Ascending aorta (tissue), 2 donors: ENCODE measurements around the gene MICB. TPM values are rescaled to one million over a fixed set of nuclear protein-coding genes. Genes with fewer than 3 reads are reported as not detected.
"Not testable (repeated sequence)": the region's sequence is repeated elsewhere in the genome, so short reads cannot be mapped to it uniquely, and the experiment has no call there.

Experiments used
- DNase-seq, 2 donors: peaks; one replicate each; pipeline ENCODE4 v3.0.0-alpha.2; 2019; ENCODE audit warnings: low spot score in 2 of 2
- H3K27ac ChIP-seq, 2 donors: fragments of 200-600 bp; sonication (generic); one replicate each; pipeline ENCODE4 v1.5.1; 2016 to 2017; ENCODE audit warnings: mild to moderate bottlenecking in 1 of 2
- H3K27me3 ChIP-seq: fragments of 200-600 bp; sonication (generic); one replicate; pipeline ENCODE4 v1.5.1; 2017
- H3K36me3 ChIP-seq, 2 donors: fragments of 200-600 bp; sonication (generic); one replicate each; pipeline ENCODE4 v1.5.1; 2016
- H3K4me1 ChIP-seq, 2 donors: fragments of 200-600 bp; sonication (generic); one replicate each; pipeline ENCODE4 v1.5.1; 2016 to 2017; ENCODE audit warnings: mild to moderate bottlenecking in 1 of 2
- H3K4me3 ChIP-seq, 2 donors: fragments of 200-600 bp; sonication (generic); one replicate each; pipeline ENCODE4 v1.5.1; 2016 to 2017; ENCODE audit warnings: mild to moderate bottlenecking in 1 of 2
- H3K9me3 ChIP-seq, 2 donors: fragments of 200-600 bp; sonication (generic); one replicate each; pipeline ENCODE4 v1.5.1; 2016
- CTCF ChIP-seq, 3 experiments: fragments of 200-600 bp in 2 of 3; fragments of 450-650 bp in 1 of 3; sonication (generic) in 2 of 3; IDR thresholded peaks; one replicate each; pipeline ENCODE4 v1.5.1; 2016 to 2019; ENCODE audit warnings: antibody characterized with exemption in 3 of 3, mild to moderate bottlenecking in 1 of 3, moderate library complexity in 1 of 3
- intact Hi-C: fragments of 100-400 bp; cut with DNase I; formaldehyde crosslinking; loops from one replicate; pipeline ENCODE4 v1.15.1; 2023
- total RNA-seq: library from RNA; depleted of rRNA; stranded (reverse); fragments of >200 nt; gene quantifications from one replicate; pipeline ENCODE4 v1.1.0, GENCODE V29; 2016

Gene MICB
- total RNA-seq, 1 donor from 2014 or later = 0.11 TPM

DNA sequence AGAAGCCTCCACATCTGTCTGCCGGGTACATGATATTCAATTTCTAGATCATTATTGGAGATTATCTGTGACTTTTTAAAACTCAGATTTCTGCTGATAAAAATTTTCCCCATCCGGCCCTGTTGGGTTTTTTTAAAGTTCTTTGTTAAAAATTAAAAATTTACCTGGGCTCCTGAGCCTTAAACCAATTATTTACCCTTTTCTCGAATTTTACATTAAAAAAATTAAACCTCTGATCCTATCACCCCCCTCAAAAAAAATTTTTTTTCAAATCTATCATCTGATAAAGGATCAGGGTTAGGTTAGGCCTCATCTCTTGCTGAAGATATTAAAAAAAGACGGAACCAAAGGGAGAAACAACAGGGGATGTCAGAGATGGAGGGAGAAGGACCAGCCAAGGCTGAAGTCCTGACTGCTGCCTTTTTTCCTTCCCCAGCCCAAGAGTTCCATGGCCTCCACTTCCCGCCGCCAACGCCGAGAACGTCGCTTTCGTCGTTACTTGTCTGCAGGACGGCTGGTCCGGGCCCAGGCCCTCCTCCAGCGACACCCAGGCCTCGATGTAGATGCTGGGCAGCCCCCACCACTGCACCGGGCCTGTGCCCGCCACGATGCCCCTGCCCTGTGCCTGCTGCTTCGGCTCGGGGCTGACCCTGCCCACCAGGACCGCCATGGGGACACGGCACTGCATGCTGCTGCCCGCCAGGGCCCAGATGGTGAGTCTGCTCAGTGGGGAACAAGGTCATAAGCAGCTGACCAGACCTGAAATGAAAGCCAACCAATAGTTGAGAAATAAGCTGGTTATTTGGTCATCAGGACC is 50.0 kb downstream of the MICB start:
- H3K4me3 ChIP-seq = peak overlapping the region; percentile 58 to 67
- intact Hi-C loops = loop anchor here (1.0 to 10.0 kb wide), 7 partner anchors 72 to 1867 kb away; partner anchors contain the start of genes AGER, BAG6, CUTA and MRPS18B
- no peaks in the 10 kb centered on the region for H3K27me3 ChIP-seq
- no peak for TF ChIP-seq CTCF (IDR thresholded peaks at IDR 0.05)
- no peak for DNase-seq
- peaks cover 0 to 24% of the 10 kb centered on the region in 2 donors for H3K36me3 ChIP-seq
- H3K4me1 ChIP-seq = peaks cover 6 to 9% of the 10 kb centered on the region in 2 donors
- no peaks in the 10 kb centered on the region for H3K9me3 ChIP-seq
- H3K27ac ChIP-seq = peak overlapping the region; percentile 72 to 84

DNA sequence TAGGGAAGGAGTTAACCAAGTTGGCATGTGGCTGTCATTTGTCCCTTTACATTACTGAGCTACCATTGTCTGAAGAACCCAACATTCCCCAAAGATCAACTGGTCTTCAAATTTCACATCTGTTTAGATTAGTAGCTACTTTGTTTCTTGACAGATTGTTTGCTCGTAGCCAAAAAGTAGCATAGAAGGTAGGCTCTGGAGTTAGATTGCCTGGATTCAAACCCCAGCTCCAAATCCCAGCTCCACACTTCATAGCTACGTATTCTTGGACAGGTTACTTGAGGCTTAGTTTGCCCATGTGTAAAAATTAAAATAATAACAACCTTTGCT is 50.6 kb downstream of the MICB start:
- no peaks in the 10 kb centered on the region for H3K9me3 ChIP-seq
- intact Hi-C loops = loop anchor here (5.0 to 10.0 kb wide), 5 partner anchors 184 to 1866 kb away; partner anchors contain the start of genes AGER, CUTA, MRPS18B and PHF1
- peak overlapping the region; percentile 72 to 84 for H3K27ac ChIP-seq
- peak overlapping the region; percentile 58 to 67 for H3K4me3 ChIP-seq
- TF ChIP-seq CTCF (IDR thresholded peaks at IDR 0.05) = no peak
- peaks cover 0 to 24% of the 10 kb centered on the region in 2 donors for H3K36me3 ChIP-seq
- no peaks in the 10 kb centered on the region for H3K27me3 ChIP-seq
- H3K4me1 ChIP-seq = peaks cover 6 to 8% of the 10 kb centered on the region in 2 donors
- no peak for DNase-seq

GRCh38 chr6:31551371-31551770 is 53.4 kb downstream of the MICB start:
- H3K9me3 ChIP-seq, H3K27ac ChIP-seq, intact Hi-C loops, H3K4me3 ChIP-seq, H3K27me3 ChIP-seq, H3K4me1 ChIP-seq, DNase-seq: not testable (repeated sequence)
- H3K36me3 ChIP-seq = peaks cover 0 to 25% of the 10 kb centered on the region in 2 donors
- TF ChIP-seq CTCF (IDR thresholded peaks at IDR 0.05) = peak in 2 of 3 experiments; percentile 7 to 43

GRCh38 chr6:31556307-31556706 is 58.4 kb downstream of the MICB start:
- H3K36me3 ChIP-seq = peaks cover 17 to 42% of the 10 kb centered on the region in 2 donors
- no peak for TF ChIP-seq CTCF (IDR thresholded peaks at IDR 0.05)
- H3K9me3 ChIP-seq = no peaks in the 10 kb centered on the region
- no peak overlapping the region for H3K4me3 ChIP-seq
- intact Hi-C loops = no loop called here
- DNase-seq = no peak
- H3K4me1 ChIP-seq = peaks cover 4 to 6% of the 10 kb centered on the region in 2 donors
- H3K27me3 ChIP-seq = no peaks in the 10 kb centered on the region
- no peak overlapping the region for H3K27ac ChIP-seq

DNA sequence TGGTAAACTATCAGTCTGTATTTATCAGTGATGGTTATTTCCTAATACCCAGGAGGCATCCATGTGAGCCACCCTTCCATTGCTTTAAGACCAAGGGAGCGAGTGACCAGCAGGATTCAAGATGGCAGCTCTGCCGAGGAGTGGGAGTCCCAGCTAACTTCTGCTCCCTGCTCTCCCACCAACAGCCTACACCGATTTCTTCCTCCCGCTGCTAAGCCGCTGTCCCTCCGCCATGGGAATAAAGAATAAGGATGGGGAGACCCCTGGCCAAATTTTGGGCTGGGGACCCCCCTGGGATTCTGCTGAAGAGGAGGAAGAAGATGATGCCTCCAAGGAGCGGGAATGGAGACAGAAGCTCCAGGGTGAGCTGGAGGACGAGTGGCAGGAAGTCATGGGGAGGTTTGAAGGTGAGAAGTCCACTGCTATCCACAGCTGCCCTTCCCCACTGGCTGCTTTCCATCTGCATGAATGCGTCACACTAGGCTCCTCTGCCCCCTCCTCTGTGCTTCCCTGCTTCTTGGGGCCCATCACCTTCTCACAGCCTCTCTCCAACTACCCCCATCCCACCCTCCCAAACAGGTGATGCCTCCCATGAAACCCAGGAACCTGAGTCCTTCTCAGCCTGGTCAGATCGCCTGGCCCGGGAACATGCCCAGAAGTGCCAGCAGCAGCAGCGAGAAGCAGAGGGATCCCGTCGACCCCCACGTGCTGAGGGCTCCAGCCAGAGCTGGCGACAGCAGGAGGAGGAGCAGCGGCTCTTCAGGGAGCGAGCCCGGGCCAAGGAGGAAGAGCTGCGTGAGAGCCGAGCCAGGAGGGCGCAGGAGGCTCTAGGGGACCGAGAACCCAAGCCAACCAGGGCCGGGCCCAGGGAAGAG is 59.7 kb downstream of the MICB start:
- no peak for DNase-seq
- no peak overlapping the region for H3K4me3 ChIP-seq
- no peaks in the 10 kb centered on the region for H3K9me3 ChIP-seq
- intact Hi-C loops = no loop called here
- H3K4me1 ChIP-seq = peaks cover 4 to 6% of the 10 kb centered on the region in 2 donors
- no peak for TF ChIP-seq CTCF (IDR thresholded peaks at IDR 0.05)
- H3K27ac ChIP-seq = no peak overlapping the region
- peaks cover 17 to 33% of the 10 kb centered on the region in 2 donors for H3K36me3 ChIP-seq
- H3K27me3 ChIP-seq = no peaks in the 10 kb centered on the region
